Keratinocyte (primary cell): Measurements from ENCODE around the gene ADGRB2. TPM values are rescaled to one million over a fixed set of nuclear protein-coding genes. Genes with fewer than 3 reads are reported as not detected.

Source experiments
- DNase-seq: peaks from one replicate; pipeline ENCODE4 v3.0.0-alpha.2; 2011; ENCODE audit warnings: low read depth, missing footprints, low spot score
- FAIRE-seq: peaks from 2 replicates; lab custom pipeline; 2011; peaks lifted over from hg19 to GRCh38; lab: Jason Lieb, UNC
- H2AFZ ChIP-seq: 2 replicates; pipeline ENCODE4 v1.6.0; 2012; ENCODE audit warnings: low read length, control low read depth, inconsistent platforms; ENCODE audit not compliant: control insufficient read depth
- H3K27ac ChIP-seq: 2 replicates; pipeline ENCODE4 v1.5.1; 2011; ENCODE audit warnings: low read length; ENCODE audit not compliant: control insufficient read depth, insufficient read depth
- H3K27me3 ChIP-seq: 3 replicates; pipeline ENCODE4 v1.6.0; 2011; ENCODE audit warnings: low read length; ENCODE audit not compliant: control insufficient read depth, insufficient read depth; ENCODE audit errors: extremely low read depth
- H3K36me3 ChIP-seq, 2 experiments: 2 replicates in 1 of 2; 3 replicates in 1 of 2; pipeline ENCODE4 v1.5.1; 2011; ENCODE audit warnings: low read length in 2 of 2, mild to moderate bottlenecking in 1 of 2; ENCODE audit not compliant: control insufficient read depth in 2 of 2, insufficient read depth in 2 of 2; ENCODE audit errors: extremely low read depth in 1 of 2
- H3K4me1 ChIP-seq: 3 replicates; pipeline ENCODE4 v1.5.1; 2011; ENCODE audit warnings: low read length; ENCODE audit not compliant: control insufficient read depth, insufficient read depth; ENCODE audit errors: extremely low read depth
- H3K4me2 ChIP-seq: 3 replicates; pipeline ENCODE4 v1.6.0; 2011; ENCODE audit warnings: low read depth, low read length; ENCODE audit not compliant: control insufficient read depth, insufficient read depth; ENCODE audit errors: extremely low read depth
- H3K4me3 ChIP-seq, 3 experiments: fragments of 200-600 bp in 1 of 3; sonication (generic) in 1 of 3; 2 replicates in 2 of 3; 3 replicates in 1 of 3; pipeline ENCODE4 v1.5.1; 2011 to 2016; ENCODE audit warnings: low read length in 3 of 3, mild to moderate bottlenecking in 3 of 3, control low read depth in 2 of 3, inconsistent platforms in 1 of 3, low read depth in 1 of 3, mixed read lengths in 1 of 3, mixed run types in 1 of 3, moderate library complexity in 1 of 3; ENCODE audit not compliant: control insufficient read depth in 2 of 3, insufficient read depth in 2 of 3; ENCODE audit errors: extremely low read depth in 1 of 3
- H3K79me2 ChIP-seq: 2 replicates; pipeline ENCODE4 v1.6.0; 2012; ENCODE audit warnings: low read length; ENCODE audit not compliant: control insufficient read depth, insufficient read depth
- H3K9ac ChIP-seq: 3 replicates; pipeline ENCODE4 v1.6.0; 2011; ENCODE audit warnings: low read length; ENCODE audit not compliant: control insufficient read depth, insufficient read depth; ENCODE audit errors: extremely low read depth
- H3K9me1 ChIP-seq: 3 replicates; pipeline ENCODE4 v1.6.0; 2011; ENCODE audit warnings: low read length; ENCODE audit not compliant: control insufficient read depth, insufficient read depth; ENCODE audit errors: extremely low read depth
- H3K9me3 ChIP-seq: 2 replicates; pipeline ENCODE4 v1.5.1; 2012; ENCODE audit warnings: low read depth, low read length; ENCODE audit not compliant: control insufficient read depth
- H4K20me1 ChIP-seq: 3 replicates; pipeline ENCODE4 v1.6.0; 2011; ENCODE audit warnings: low read length; ENCODE audit not compliant: control insufficient read depth, insufficient read depth; ENCODE audit errors: extremely low read depth
- EZH2 ChIP-seq: IDR thresholded peaks from one replicate; pipeline ENCODE4 v1.6.1; 2012; ENCODE audit warnings: inconsistent platforms, mild to moderate bottlenecking, low read length, moderate library complexity
- dilution Hi-C: fragments of 300-500 bp; cut with MboI; formaldehyde crosslinking; loops from one replicate; pipeline ENCODE4 v1.7.0; 2020; ENCODE audit warnings: low sequenced_read_pairs; ENCODE audit not compliant: extremely low pct_ligation_motif_present
- polyA plus RNA-seq, 5 experiments: library from polyadenylated mRNA; depleted of rRNA in 3 of 5; stranded (reverse) in 3 of 5; stranded (forward) in 1 of 5; unstranded in 1 of 5; fragments of >200 nt; gene quantifications; 1 replicate in 1 of 5; 2 replicates in 3 of 5; 3 replicates in 1 of 5; pipeline versions ENCODE4 v1.2.1 to v1.2.3, GENCODE V29; 2011 to 2012; ENCODE audit warnings: missing spikeins in 2 of 5, low read depth in 1 of 5, low replicate concordance in 1 of 5
- TF ChIP-seq, protein P1 (sequence below), 3 experiments: IDR thresholded peaks in 1 of 3; conservative IDR thresholded peaks in 1 of 3; optimal IDR thresholded peaks in 1 of 3; 2 replicates in 2 of 3; 3 replicates in 1 of 3; pipeline versions ENCODE3 to v1.5.1; 2011; ENCODE audit warnings: low read length in 3 of 3, mild to moderate bottlenecking in 3 of 3, moderate library complexity in 2 of 3, control low read depth in 1 of 3, inconsistent platforms in 1 of 3; ENCODE audit not compliant: insufficient read depth in 2 of 3; ENCODE audit errors: extremely low read depth in 1 of 3

The ADGRB2 gene
- polyA plus RNA-seq, 1 donor (not counting 4 experiments of a cell fraction or from before 2014, with no cell fraction given) = 0.68 TPM

DNA sequence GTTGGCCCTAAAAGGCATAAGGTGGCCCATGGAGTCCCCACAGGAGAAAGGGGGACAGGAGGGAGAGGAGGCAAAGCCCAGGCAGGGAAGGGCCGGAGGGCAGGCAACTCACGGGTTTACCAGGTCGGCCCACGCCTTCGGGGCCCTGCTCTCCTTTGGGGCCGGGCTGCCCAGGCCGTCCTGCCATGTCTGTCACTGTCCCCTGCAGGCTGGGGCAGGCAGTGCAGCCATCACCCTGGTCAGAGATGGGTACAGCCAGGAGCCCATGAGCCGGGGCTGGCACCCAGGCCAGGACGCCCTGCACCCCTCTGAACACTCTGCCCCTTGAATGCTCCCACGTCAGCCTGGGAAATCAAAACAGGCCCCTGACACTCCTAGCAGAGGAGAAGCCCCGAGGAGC, 80.1 kb downstream of the ADGRB2 start:
- no peak overlapping the region for H2AFZ ChIP-seq
- H3K9ac ChIP-seq = no peak overlapping the region
- H3K9me3 ChIP-seq = no peaks in the 10 kb centered on the region
- no peak overlapping the region for H3K4me2 ChIP-seq
- DNase-seq = no peak
- TF ChIP-seq EZH2 = no peak
- TF ChIP-seq, protein P1, sequence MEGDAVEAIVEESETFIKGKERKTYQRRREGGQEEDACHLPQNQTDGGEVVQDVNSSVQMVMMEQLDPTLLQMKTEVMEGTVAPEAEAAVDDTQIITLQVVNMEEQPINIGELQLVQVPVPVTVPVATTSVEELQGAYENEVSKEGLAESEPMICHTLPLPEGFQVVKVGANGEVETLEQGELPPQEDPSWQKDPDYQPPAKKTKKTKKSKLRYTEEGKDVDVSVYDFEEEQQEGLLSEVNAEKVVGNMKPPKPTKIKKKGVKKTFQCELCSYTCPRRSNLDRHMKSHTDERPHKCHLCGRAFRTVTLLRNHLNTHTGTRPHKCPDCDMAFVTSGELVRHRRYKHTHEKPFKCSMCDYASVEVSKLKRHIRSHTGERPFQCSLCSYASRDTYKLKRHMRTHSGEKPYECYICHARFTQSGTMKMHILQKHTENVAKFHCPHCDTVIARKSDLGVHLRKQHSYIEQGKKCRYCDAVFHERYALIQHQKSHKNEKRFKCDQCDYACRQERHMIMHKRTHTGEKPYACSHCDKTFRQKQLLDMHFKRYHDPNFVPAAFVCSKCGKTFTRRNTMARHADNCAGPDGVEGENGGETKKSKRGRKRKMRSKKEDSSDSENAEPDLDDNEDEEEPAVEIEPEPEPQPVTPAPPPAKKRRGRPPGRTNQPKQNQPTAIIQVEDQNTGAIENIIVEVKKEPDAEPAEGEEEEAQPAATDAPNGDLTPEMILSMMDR (optimal IDR thresholded peaks at IDR 0.05 in 1 of 3, IDR thresholded peaks at IDR 0.05 in 1 of 3, conservative IDR thresholded peaks at IDR 0.05 in 1 of 3; ENCODE audit: extremely low read depth in 1 of 3, insufficient read depth in 2 of 3, low read length in 3 of 3) = peak; percentile 30 to 52 (median 42)
- H3K36me3 ChIP-seq = peaks cover 57 to 68% of the 10 kb centered on the region in 2 experiments
- no peaks in the 10 kb centered on the region for H3K4me1 ChIP-seq
- no peaks in the 10 kb centered on the region for H3K9me1 ChIP-seq
- H4K20me1 ChIP-seq = no peaks in the 10 kb centered on the region
- no peaks in the 10 kb centered on the region for H3K79me2 ChIP-seq
- no peak overlapping the region for H3K27ac ChIP-seq
- H3K4me3 ChIP-seq = no peak overlapping the region
- no peak for FAIRE-seq
- H3K27me3 ChIP-seq = no peaks in the 10 kb centered on the region
- dilution Hi-C loops = no loop called here

DNA sequence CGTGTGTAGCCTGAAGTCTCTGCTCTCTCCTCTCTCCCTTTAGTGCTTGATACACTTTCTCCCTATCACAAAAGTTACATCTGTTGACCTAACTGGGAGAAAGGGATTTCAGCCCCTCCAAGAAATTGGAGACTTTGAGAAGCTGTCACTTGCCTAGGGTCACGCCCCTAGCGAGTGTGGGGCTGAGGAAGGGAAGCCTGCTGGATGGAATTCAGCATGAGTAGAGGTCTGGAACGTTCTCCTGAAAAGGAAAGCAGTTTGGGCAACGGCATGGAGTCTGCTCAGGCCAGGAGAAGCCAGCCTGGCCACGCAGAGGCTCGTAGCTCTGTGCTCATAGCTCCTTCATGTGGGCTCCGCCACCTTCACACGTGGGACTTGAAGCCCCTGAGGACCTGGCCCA, 82.7 kb downstream of the ADGRB2 start:
- no peaks in the 10 kb centered on the region for H3K4me1 ChIP-seq
- H3K9me3 ChIP-seq = no peaks in the 10 kb centered on the region
- dilution Hi-C loops = no loop called here
- H3K4me3 ChIP-seq = no peak overlapping the region
- no peak for TF ChIP-seq EZH2
- TF ChIP-seq, protein P1 (optimal IDR thresholded peaks at IDR 0.05 in 1 of 3, IDR thresholded peaks at IDR 0.05 in 1 of 3, conservative IDR thresholded peaks at IDR 0.05 in 1 of 3; ENCODE audit: extremely low read depth in 1 of 3, insufficient read depth in 2 of 3, low read length in 3 of 3) = no peak
- no peaks in the 10 kb centered on the region for H3K27me3 ChIP-seq
- no peaks in the 10 kb centered on the region for H4K20me1 ChIP-seq
- no peaks in the 10 kb centered on the region for H3K79me2 ChIP-seq
- H3K9ac ChIP-seq = no peak overlapping the region
- H3K36me3 ChIP-seq = peaks cover 52 to 70% of the 10 kb centered on the region in 2 experiments
- no peak for FAIRE-seq
- no peaks in the 10 kb centered on the region for H3K9me1 ChIP-seq
- no peak for DNase-seq
- no peak overlapping the region for H2AFZ ChIP-seq
- H3K27ac ChIP-seq = no peak overlapping the region
- no peak overlapping the region for H3K4me2 ChIP-seq
